ENCODE measurements around the gene MTCL1. TPM values are rescaled to one million over a fixed set of nuclear protein-coding genes. Genes with fewer than 3 reads are reported as not detected.

The MTCL1 gene
- 59.6 and 80.5 TPM in 2 replicates for total RNA-seq

DNA sequence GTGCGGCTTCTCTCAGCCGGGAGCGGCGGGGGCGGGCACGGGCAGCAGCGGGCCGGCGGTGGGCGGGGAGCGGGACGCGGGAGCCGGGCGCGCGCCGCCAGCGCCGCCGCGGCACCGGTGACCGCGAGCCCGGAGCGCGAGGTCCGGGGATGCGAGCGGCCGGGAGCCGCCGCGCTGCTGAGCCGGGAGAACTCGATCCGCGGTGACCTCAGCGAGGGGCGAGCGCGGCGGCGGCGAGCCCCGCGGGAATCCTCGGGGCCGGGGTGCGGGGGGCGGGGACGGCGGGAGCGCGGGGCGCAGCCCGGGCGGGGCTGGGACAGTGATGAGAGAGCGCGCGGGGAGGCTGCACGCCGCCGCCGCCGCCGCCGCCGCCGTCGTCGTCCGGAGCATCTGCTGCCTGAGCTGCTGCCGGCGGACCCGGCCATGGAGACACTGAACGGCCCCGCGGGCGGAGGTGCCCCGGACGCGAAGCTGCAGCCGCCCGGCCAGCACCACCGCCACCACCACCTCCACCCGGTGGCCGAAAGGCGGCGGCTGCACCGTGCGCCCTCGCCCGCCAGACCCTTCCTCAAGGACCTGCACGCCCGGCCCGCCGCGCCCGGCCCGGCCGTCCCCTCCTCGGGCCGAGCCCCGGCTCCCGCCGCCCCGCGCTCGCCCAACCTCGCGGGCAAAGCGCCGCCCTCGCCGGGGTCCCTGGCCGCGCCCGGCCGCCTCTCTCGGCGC, at the start of gene MTCL1:
Gene MTCL1, plus strand, starts transcription at position 319 of the 723 bp plus-strand sequence. Its CDS starts 105 bp downstream, at position 424.
- DNase-seq (ENCODE audit: low read depth) = peak; percentile 46
- TF ChIP-seq, protein P1, sequence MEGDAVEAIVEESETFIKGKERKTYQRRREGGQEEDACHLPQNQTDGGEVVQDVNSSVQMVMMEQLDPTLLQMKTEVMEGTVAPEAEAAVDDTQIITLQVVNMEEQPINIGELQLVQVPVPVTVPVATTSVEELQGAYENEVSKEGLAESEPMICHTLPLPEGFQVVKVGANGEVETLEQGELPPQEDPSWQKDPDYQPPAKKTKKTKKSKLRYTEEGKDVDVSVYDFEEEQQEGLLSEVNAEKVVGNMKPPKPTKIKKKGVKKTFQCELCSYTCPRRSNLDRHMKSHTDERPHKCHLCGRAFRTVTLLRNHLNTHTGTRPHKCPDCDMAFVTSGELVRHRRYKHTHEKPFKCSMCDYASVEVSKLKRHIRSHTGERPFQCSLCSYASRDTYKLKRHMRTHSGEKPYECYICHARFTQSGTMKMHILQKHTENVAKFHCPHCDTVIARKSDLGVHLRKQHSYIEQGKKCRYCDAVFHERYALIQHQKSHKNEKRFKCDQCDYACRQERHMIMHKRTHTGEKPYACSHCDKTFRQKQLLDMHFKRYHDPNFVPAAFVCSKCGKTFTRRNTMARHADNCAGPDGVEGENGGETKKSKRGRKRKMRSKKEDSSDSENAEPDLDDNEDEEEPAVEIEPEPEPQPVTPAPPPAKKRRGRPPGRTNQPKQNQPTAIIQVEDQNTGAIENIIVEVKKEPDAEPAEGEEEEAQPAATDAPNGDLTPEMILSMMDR (IDR thresholded peaks at IDR 0.05; ENCODE audit: insufficient read depth, low read depth, low read length) = no peak
- peak within 1 kb of the TSS; percentile 78 for H3K4me3 ChIP-seq (ENCODE audit: low read depth, low read length)

DNA sequence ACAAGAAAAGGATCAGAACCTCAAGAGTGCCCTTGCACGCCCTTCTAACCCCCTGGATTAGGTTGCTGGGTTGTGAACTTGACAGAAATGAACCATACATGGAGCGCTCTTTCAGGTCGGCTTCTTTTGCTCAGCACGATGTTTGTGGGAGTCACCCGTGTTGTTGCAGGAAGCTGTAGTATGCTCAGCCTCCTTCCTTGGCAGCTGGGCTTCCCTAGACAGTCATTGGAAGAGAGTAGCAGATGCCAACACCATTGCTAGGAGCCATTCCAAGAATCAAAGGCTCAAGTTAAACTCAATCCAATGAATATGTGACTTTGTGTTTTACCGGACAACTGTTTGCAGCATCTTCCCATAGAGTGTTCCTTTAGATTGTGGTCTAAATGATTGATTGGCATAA, 49.1 kb upstream of the MTCL1 start:
- no peak for DNase-seq (ENCODE audit: low read depth)

DNA sequence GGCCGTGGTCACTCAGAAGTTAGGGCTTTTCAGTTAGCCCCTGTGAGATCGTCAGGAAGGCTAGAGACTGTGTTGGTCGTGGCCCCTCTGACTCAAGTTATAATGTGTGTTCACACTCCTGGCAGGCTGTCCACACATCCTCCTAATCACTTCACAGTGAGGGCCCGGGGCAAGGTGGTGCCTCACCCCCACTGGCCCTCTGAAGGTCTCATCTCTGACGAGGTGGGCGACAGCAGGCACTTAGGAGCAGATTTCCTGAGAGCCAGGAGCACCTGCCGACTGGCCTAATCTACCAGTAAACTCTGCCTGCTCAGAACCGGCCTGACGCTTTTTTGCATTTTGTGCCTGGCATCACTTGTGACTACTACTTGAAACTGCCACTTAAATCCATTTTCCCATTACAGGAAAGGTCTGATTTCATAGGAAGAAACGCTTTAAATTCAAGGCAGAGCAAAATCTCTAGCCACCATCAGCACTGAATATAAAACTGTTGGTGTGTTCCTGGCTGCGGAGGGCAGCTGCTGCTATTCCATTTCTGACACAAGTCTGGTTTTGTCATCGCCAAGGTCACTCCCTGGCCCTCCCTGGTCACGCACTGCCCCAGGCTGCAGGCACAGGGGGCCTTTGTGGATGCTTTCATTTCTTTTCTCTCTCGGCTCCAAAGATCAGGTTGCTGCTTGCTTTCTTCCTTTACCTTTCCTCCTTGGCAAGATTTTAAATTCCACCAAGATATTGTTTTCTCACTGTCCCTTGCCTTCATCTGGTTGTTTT, 48.1 kb upstream of the MTCL1 start:
- TF ChIP-seq, protein P1 (IDR thresholded peaks at IDR 0.05; ENCODE audit: insufficient read depth, low read depth, low read length) = no peak
- no peak for DNase-seq (ENCODE audit: low read depth)
- no peak overlapping the region for H3K4me3 ChIP-seq (ENCODE audit: low read depth, low read length)

More for the DNA sequence above, 49.1 kb upstream of the MTCL1 start:
- no peak overlapping the region for H3K4me3 ChIP-seq (ENCODE audit: low read depth, low read length)
- TF ChIP-seq, protein P1 (IDR thresholded peaks at IDR 0.05; ENCODE audit: insufficient read depth, low read depth, low read length) = no peak

DNA sequence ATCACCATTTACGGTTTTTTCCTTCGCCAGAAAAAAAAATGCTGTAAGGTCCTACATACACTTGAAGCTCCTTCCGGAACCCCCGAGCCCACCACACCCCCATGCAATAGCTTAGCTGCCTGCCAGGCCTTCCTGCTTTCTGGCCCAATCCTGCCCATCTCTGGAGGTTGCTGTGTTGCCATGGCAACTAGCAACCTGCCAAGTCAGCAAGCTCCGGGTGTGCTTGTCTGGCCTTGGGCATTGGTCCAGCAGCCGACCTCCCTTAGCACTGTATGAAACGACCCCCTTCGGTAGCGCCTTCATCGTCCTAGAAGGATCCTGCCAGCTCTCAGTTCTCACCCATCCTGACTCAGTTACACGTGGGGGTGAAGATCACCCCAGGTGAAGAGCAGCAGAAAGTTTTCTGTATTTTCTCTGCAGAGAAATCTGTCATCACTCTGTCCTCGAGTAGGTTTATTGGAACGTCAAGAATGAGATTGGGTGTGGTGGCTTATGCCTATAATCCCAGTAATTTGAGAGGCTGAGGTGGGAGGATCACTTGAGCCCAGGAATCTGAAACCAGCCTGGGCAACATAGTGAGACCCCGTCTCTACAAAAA, 47.4 kb upstream of the MTCL1 start:
- TF ChIP-seq, protein P1 (IDR thresholded peaks at IDR 0.05; ENCODE audit: insufficient read depth, low read depth, low read length) = no peak
- H3K4me3 ChIP-seq (ENCODE audit: low read depth, low read length) = no peak overlapping the region
- no peak for DNase-seq (ENCODE audit: low read depth)

DNA sequence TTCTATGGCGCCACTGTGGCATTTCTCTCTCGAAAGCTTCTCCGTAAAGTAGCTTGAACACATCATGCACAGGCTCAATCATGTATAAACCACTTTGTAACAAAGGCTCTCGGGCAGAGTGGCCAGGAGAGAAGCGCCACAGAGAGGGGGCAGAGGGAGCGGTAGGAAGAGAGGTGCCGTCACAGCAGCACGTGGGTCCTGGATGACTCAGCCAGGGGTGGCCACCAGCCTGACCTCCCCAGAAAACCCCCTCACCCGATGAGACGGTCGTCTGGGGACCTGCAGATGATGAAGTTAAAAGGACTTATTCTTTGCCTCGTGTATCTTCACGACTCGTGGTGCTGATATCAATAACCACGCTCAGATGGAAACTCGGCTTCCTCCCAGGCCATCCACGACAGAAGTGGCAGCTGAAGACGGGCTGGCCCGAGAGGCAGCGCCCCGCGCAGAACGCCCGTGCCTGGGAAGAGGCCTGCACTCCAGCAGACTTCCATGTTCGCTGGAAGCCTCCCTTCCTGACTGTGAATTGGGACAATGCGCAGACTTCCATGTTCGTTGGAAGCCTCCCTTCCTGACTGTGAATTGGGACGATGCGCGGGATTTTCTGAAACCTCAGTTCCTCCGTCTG, 46.4 kb upstream of the MTCL1 start:
- TF ChIP-seq, protein P1 (IDR thresholded peaks at IDR 0.05; ENCODE audit: insufficient read depth, low read depth, low read length) = no peak
- no peak overlapping the region for H3K4me3 ChIP-seq (ENCODE audit: low read depth, low read length)
- DNase-seq (ENCODE audit: low read depth) = no peak

DNA sequence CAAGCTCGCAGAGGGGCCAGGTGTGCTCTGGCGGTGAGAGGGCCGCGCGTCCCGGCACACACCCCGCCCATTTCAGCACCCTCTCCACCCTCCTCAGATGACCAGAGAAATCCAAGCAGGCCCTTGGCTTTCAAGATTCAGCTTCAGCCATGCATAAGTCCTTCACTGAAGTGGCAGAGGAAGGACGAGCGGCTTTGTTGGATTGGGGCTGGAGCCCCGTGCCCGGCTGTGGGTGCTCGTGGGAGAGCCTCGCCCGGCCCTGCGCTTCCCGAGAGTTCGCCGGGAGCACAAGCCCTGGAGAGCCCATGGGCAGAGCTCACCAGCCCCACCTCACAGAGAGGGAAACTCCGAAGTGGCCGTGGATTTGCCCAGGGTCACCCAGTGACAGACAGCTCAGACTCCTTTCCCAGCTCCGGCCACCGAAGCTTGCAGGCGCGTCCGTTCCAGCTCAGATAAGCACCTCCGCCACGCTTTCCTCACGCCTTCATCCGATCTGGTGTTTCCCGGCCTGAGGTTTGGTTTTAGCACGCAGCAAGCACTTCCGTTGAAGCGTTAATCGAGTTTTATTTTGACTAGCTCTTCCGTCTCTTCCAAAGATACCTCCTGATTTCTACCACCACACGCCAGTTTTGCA, 45.6 kb upstream of the MTCL1 start:
- H3K4me3 ChIP-seq (ENCODE audit: low read depth, low read length) = no peak overlapping the region
- DNase-seq (ENCODE audit: low read depth) = no peak
- TF ChIP-seq, protein P1 (IDR thresholded peaks at IDR 0.05; ENCODE audit: insufficient read depth, low read depth, low read length) = no peak

Measured in fibroblast of villous mesenchyme (primary cell).